ENCODE measurements around the gene TTBK1. TPM values are rescaled to one million over a fixed set of nuclear protein-coding genes. Genes with fewer than 3 reads are reported as not detected.
A peak's percentile ranks its signal among the peaks of the same experiment; 100 is the strongest.

The TTBK1 gene
- total and polyA plus RNA-seq, 10 of the 15 experiments (the other 5 are each of a cell fraction or from before 2014, with no cell fraction given), result 0.05 to 0.27 TPM; not detected in 8

GRCh38 chr6:43275801-43276576, 32.7 kb downstream of the TTBK1 start (continued):
- TF ChIP-seq PRDM15 (CRISPR knock-in tag; IDR thresholded peaks at IDR 0.05), result no peak
- no peak for TF ChIP-seq ELK1 (IDR thresholded peaks at IDR 0.05; ENCODE audit: low read depth, low read length)
- no peak for TF ChIP-seq RELB (IDR thresholded peaks at IDR 0.05; ENCODE audit: low read depth)
- TF ChIP-seq ZBTB11 (CRISPR knock-in tag; IDR thresholded peaks at IDR 0.05), result no peak
- TF ChIP-seq POLR2AphosphoS2 (IDR thresholded peaks at IDR 0.05; ENCODE audit: low read depth, low read length), result no peak
- TF ChIP-seq CBX5 (IDR thresholded peaks at IDR 0.05; ENCODE audit: low read depth), result no peak
- TF ChIP-seq USF1 (IDR thresholded peaks at IDR 0.05; ENCODE audit: borderline replicate concordance, extremely low read length, insufficient read depth, low read depth, low read length), result no peak
- no peak for TF ChIP-seq SMAD1 (IDR thresholded peaks at IDR 0.05; ENCODE audit: low read depth, partially characterized antibody)
- TF ChIP-seq KDM1A (IDR thresholded peaks at IDR 0.05; ENCODE audit: borderline replicate concordance), result no peak
- TF ChIP-seq DPF2 (IDR thresholded peaks at IDR 0.05), result 0 out of 2 replicates have a peak, but pooled peaks have one; percentile 32
- peak; percentile 18 to 38; a peak in 1 of 4 replicates for TF ChIP-seq IKZF2 (IDR thresholded peaks at IDR 0.05)
- 0 out of 2 replicates have a peak, but pooled peaks have one; percentile 23 for TF ChIP-seq EED (IDR thresholded peaks at IDR 0.05; ENCODE audit: low read depth)
- TF ChIP-seq ESRRA (IDR thresholded peaks at IDR 0.05; ENCODE audit: low read length), result no peak
- TF ChIP-seq SREBF1 (IDR thresholded peaks at IDR 0.05; ENCODE audit: low read length), result no peak

All from GM12878 (cell line).